IMR-90 (cell line): ENCODE results near the gene PPP1R27. TPM values are rescaled to one million over a fixed set of nuclear protein-coding genes. Genes with fewer than 3 reads are reported as not detected.

Experiments
- ATAC-seq: fragments of 200-7000 bp; cut with Tn5 transposase; 2 replicates; pipeline ENCODE4 v1.9.1; 2020; ENCODE audit warnings: low read depth, mild to moderate bottlenecking, moderate library complexity
- BruUV-seq: library from RNA; stranded (reverse); fragments of 400-500 nt; replicated peaks from 2 replicates; lab custom pipeline; 2021; lab: Mats Ljungman, UMichigan
- CTCF ChIA-PET: fragments of 300-600 bp; formaldehyde crosslinking; extraction: SDS; loops from one replicate; lab custom pipeline; 2021; ENCODE audit warnings: antibody characterized with exemption; lab: Yijun Ruan, JAX
- POLR2A ChIA-PET: fragments of 300-600 bp; sonication (Branson Sonifier 250); formaldehyde crosslinking; loops from one replicate; lab custom pipeline; 2022; ENCODE audit warnings: antibody characterized with exemption; ENCODE audit not compliant: unreplicated experiment; lab: Charles Lee
- DNase-seq: peaks from one replicate; pipeline ENCODE4 v3.0.0; 2013
- H2AFZ ChIP-seq: replicated peaks from 2 replicates; pipeline ENCODE3; 2013; ENCODE audit warnings: low read length, mild to moderate bottlenecking; ENCODE audit not compliant: poor library complexity
- H2AK5ac ChIP-seq: 2 replicates; pipeline ENCODE4 v1.6.1; 2013; ENCODE audit warnings: low read depth, low read length, inconsistent platforms
- H2AK9ac ChIP-seq: replicated peaks from 2 replicates; pipeline ENCODE3; 2013; ENCODE audit warnings: mild to moderate bottlenecking, low read depth, low read length, moderate library complexity; ENCODE audit not compliant: poor library complexity
- H2BK120ac ChIP-seq: 2 replicates; pipeline ENCODE4 v1.6.1; 2013; ENCODE audit warnings: low read depth, low read length, inconsistent platforms
- H2BK15ac ChIP-seq: 3 replicates; pipeline ENCODE4 v1.6.1; 2013; ENCODE audit warnings: low read depth, low read length, inconsistent platforms
- H2BK20ac ChIP-seq: 2 replicates; pipeline ENCODE4 v1.6.1; 2013; ENCODE audit warnings: low read depth, mild to moderate bottlenecking, inconsistent platforms, low read length, moderate library complexity
- H2BK5ac ChIP-seq: 2 replicates; pipeline ENCODE4 v1.6.1; 2013; ENCODE audit warnings: mild to moderate bottlenecking, low read depth, low read length, inconsistent platforms; ENCODE audit not compliant: poor library complexity, severe bottlenecking
- H3K14ac ChIP-seq: replicated peaks from 2 replicates; pipeline ENCODE4 v1.6.1; 2013; ENCODE audit warnings: low read depth, low read length, inconsistent platforms
- H3K18ac ChIP-seq: 2 replicates; pipeline ENCODE4 v1.6.1; 2013; ENCODE audit warnings: low read depth, low read length, control low read depth
- H3K23ac ChIP-seq: 2 replicates; pipeline ENCODE4 v1.6.1; 2013; ENCODE audit warnings: low read depth, low read length, inconsistent platforms
- H3K27ac ChIP-seq: 2 replicates; pipeline ENCODE4 v1.5.1; 2013; ENCODE audit warnings: mild to moderate bottlenecking, control low read depth, low read length; ENCODE audit not compliant: insufficient read depth
- H3K27me3 ChIP-seq: 2 replicates; pipeline ENCODE4 v1.6.1; 2013; ENCODE audit warnings: low read length; ENCODE audit not compliant: control insufficient read depth, insufficient read depth
- H3K36me3 ChIP-seq: 2 replicates; pipeline ENCODE4 v1.6.1; 2013; ENCODE audit warnings: low read length, mixed read lengths; ENCODE audit not compliant: control insufficient read depth, insufficient read depth
- H3K4ac ChIP-seq: 2 replicates; pipeline ENCODE4 v1.6.1; 2013; ENCODE audit warnings: low read depth, low read length, inconsistent platforms
- H3K4me1 ChIP-seq: 2 replicates; pipeline ENCODE4 v1.6.1; 2013; ENCODE audit warnings: low read length, mixed read lengths; ENCODE audit not compliant: control insufficient read depth, insufficient read depth
- H3K4me2 ChIP-seq: 2 replicates; pipeline ENCODE4 v1.6.1; 2013; ENCODE audit warnings: low read depth, mild to moderate bottlenecking, control low read depth, low read length, moderate library complexity
- H3K4me3 ChIP-seq: 2 replicates; pipeline ENCODE4 v1.5.1; 2013; ENCODE audit warnings: low read depth, mild to moderate bottlenecking, control low read depth, low read length, moderate library complexity; ENCODE audit not compliant: insufficient read depth
- H3K56ac ChIP-seq: 2 replicates; pipeline ENCODE4 v1.6.1; 2013; ENCODE audit warnings: low read length, inconsistent platforms; ENCODE audit not compliant: insufficient read depth; ENCODE audit errors: extremely low read depth
- H3K79me1 ChIP-seq, 2 experiments: 2 replicates each; pipeline ENCODE4 v1.6.1; 2013; ENCODE audit warnings: low read length in 2 of 2, inconsistent platforms in 1 of 2, low read depth in 1 of 2
- H3K9ac ChIP-seq: 2 replicates; pipeline ENCODE4 v1.6.1; 2013; ENCODE audit warnings: low read depth, low read length, control low read depth
- H3K9me1 ChIP-seq: 2 replicates; pipeline ENCODE4 v1.6.1; 2013; ENCODE audit warnings: low read length, inconsistent platforms; ENCODE audit not compliant: insufficient read depth
- H3K9me3 ChIP-seq: 2 replicates; pipeline ENCODE4 v1.6.1; 2013; ENCODE audit warnings: low read length; ENCODE audit not compliant: control insufficient read depth, insufficient read depth
- H4K20me1 ChIP-seq: 2 replicates; pipeline ENCODE4 v1.6.1; 2013; ENCODE audit warnings: low read length, inconsistent platforms; ENCODE audit not compliant: insufficient read depth
- H4K5ac ChIP-seq: 2 replicates; pipeline ENCODE4 v1.6.1; 2013; ENCODE audit warnings: mild to moderate bottlenecking, low read depth, low read length, control low read depth
- H4K8ac ChIP-seq, 2 experiments: 2 replicates each; pipeline ENCODE4 v1.6.1; 2013; ENCODE audit warnings: low read depth in 2 of 2, low read length in 2 of 2, control low read depth in 1 of 2, inconsistent platforms in 1 of 2
- H4K91ac ChIP-seq: 2 replicates; pipeline ENCODE4 v1.6.1; 2013; ENCODE audit warnings: low read depth, low read length, inconsistent platforms; ENCODE audit not compliant: insufficient read depth
- BHLHE40 ChIP-seq: fragments of 150-350 bp; IDR thresholded peaks from 2 replicates; pipeline ENCODE4 v1.6.1; 2016; ENCODE audit warnings: mild to moderate bottlenecking, low read depth, low read length
- CEBPB ChIP-seq: IDR thresholded peaks from 2 replicates; pipeline ENCODE4 v1.6.1; 2012; ENCODE audit warnings: low read depth, low read length, improper control_type of control experiment
- CHD1 ChIP-seq: IDR thresholded peaks from 2 replicates; pipeline ENCODE4 v1.6.1; 2012; ENCODE audit warnings: low read depth, low read length, improper control_type of control experiment
- CTCF ChIP-seq: conservative IDR thresholded peaks from 2 replicates; pipeline ENCODE4 v1.5.1; 2012; ENCODE audit warnings: mild to moderate bottlenecking, low read depth, low read length, improper control_type of control experiment
- ELK1 ChIP-seq: fragments of 150-350 bp; IDR thresholded peaks from 2 replicates; pipeline ENCODE4 v1.6.1; 2016; ENCODE audit warnings: low read depth, mild to moderate bottlenecking, low read length, moderate library complexity, borderline replicate concordance
- FOS ChIP-seq: fragments of 150-350 bp; IDR thresholded peaks from 2 replicates; pipeline ENCODE4 v1.6.1; 2016; ENCODE audit warnings: low read depth, low read length
- MAFK ChIP-seq: IDR thresholded peaks from 2 replicates; pipeline ENCODE4 v1.6.1; 2012; ENCODE audit warnings: low read depth, low read length, improper control_type of control experiment
- MAZ ChIP-seq: IDR thresholded peaks from 2 replicates; pipeline ENCODE4 v1.6.1; 2012; ENCODE audit warnings: low read depth, mild to moderate bottlenecking, low read length, improper control_type of control experiment, moderate library complexity, borderline replicate concordance
- MXI1 ChIP-seq: IDR thresholded peaks from 2 replicates; pipeline ENCODE4 v1.6.1; 2012; ENCODE audit warnings: low read depth, mild to moderate bottlenecking, low read length, moderate library complexity, borderline replicate concordance
- NFE2L2 ChIP-seq: fragments of 150-350 bp; IDR thresholded peaks from 2 replicates; pipeline ENCODE4 v1.6.1; 2016; ENCODE audit warnings: low read depth, mild to moderate bottlenecking, low read length
- POLR2A ChIP-seq: IDR thresholded peaks from 2 replicates; pipeline ENCODE4 v1.6.1; 2012; ENCODE audit warnings: mild to moderate bottlenecking, low read depth, low read length
- RAD21 ChIP-seq: IDR thresholded peaks from 2 replicates; pipeline ENCODE4 v1.6.1; 2012; ENCODE audit warnings: low read length, improper control_type of control experiment
- RCOR1 ChIP-seq: IDR thresholded peaks from 2 replicates; pipeline ENCODE4 v1.6.1; 2012; ENCODE audit warnings: mild to moderate bottlenecking, low read length, improper control_type of control experiment; ENCODE audit not compliant: insufficient replicate concordance
- RFX5 ChIP-seq: IDR thresholded peaks from 2 replicates; pipeline ENCODE4 v1.8.0; 2012; ENCODE audit warnings: low read depth, mild to moderate bottlenecking, low read length, moderate library complexity
- SMC3 ChIP-seq: fragments of 150-350 bp; IDR thresholded peaks from 2 replicates; pipeline ENCODE4 v1.6.1; 2016; ENCODE audit warnings: low read depth, mild to moderate bottlenecking, antibody characterized with exemption, low read length, moderate library complexity
- USF2 ChIP-seq: fragments of 150-350 bp; IDR thresholded peaks from 2 replicates; pipeline ENCODE4 v1.6.1; 2017; ENCODE audit warnings: mild to moderate bottlenecking, antibody characterized with exemption, low read length, low read depth
- WGBS, 2 experiments: methylation state at CpG; one replicate each; pipeline versions ENCODE4 v1.1.5 to v1.1.7; 2013; ENCODE audit warnings: missing lambda C conversion rate in 2 of 2; ENCODE audit not compliant: insufficient read length in 1 of 2; ENCODE audit errors: extremely low coverage in 2 of 2; 5-methylcytosine and 5-hydroxymethylcytosine counted together
- dilution Hi-C: fragments of 300-500 bp; cut with HindIII; formaldehyde crosslinking; loops from one replicate; pipeline ENCODE4 v1.14.3; 2018; ENCODE audit warnings: low sequenced_read_pairs; ENCODE audit not compliant: unreplicated experiment
- in situ Hi-C: fragments of 300-500 bp; cut with MboI; formaldehyde crosslinking; loops from 3 replicates; pipeline ENCODE4 v1.14.3; 2019; ENCODE audit warnings: low sequenced_read_pairs, inconsistent platforms, mixed read lengths
- intact Hi-C: fragments of 100-400 bp; cut with micrococcal nuclease; formaldehyde crosslinking; loops from 2 replicates; pipeline ENCODE4 v1.10.0; 2022
- polyA plus RNA-seq, 3 experiments: library from polyadenylated mRNA; depleted of rRNA; stranded (reverse); fragments of >200 nt; gene quantifications; 2 replicates each; pipeline ENCODE4 v1.2.3, GENCODE V29; 2012; ENCODE audit warnings: low replicate concordance in 1 of 3
- total RNA-seq: library from RNA; depleted of rRNA; stranded (reverse); fragments of >200 nt; gene quantifications from 2 replicates; pipeline ENCODE4 v1.2.3, GENCODE V29; 2012

The PPP1R27 gene
- total and polyA plus RNA-seq, 2 of the 4 experiments (the other 2 are of a cell fraction), result 0.21 TPM; not detected in 1

GRCh38 chr17:81841866-81842265 is 7.0 kb upstream of the PPP1R27 start:
- POLR2A ChIA-PET, result no interaction called here
- no peak overlapping the region for H3K4me3 ChIP-seq
- no peak for TF ChIP-seq POLR2A
- TF ChIP-seq RAD21, result no peak
- no peak for TF ChIP-seq RCOR1
- no peak for TF ChIP-seq MAZ
- TF ChIP-seq CEBPB, result no peak
- no peak for TF ChIP-seq BHLHE40
- no peak for TF ChIP-seq USF2
- TF ChIP-seq CTCF, result no peak
- no peak for TF ChIP-seq SMC3
- TF ChIP-seq CHD1, result no peak
- TF ChIP-seq MAFK, result no peak
- no peak for TF ChIP-seq MXI1
- TF ChIP-seq ELK1, result no peak
- no peak for TF ChIP-seq NFE2L2
- TF ChIP-seq RFX5, result no peak
- TF ChIP-seq FOS, result no peak
- no peak overlapping the region for H2BK20ac ChIP-seq
- 99% methylated on average over 9 of the region's 15 CpGs; no CpG with 5 or more reads in 1 of the 2 experiments for WGBS, 2 experiments
- no peak overlapping the region for H4K91ac ChIP-seq
- no peak overlapping the region for H3K9ac ChIP-seq
- peaks cover 47% of the 10 kb centered on the region for H3K36me3 ChIP-seq
- no peak overlapping the region for H2AK5ac ChIP-seq
- no peak overlapping the region for H3K56ac ChIP-seq
- no peak overlapping the region for H3K27ac ChIP-seq
- H4K5ac ChIP-seq, result no peak overlapping the region
- CTCF ChIA-PET, result no interaction called here
- no TSS peak for BruUV-seq
- no peak overlapping the region for H3K18ac ChIP-seq
- no peak overlapping the region for H2BK15ac ChIP-seq
- H4K20me1 ChIP-seq, result peaks cover 36% of the 10 kb centered on the region
- H3K4me2 ChIP-seq, result no peak overlapping the region
- no peak overlapping the region for H2AFZ ChIP-seq
- no peak overlapping the region for H3K4ac ChIP-seq
- no peak overlapping the region for H4K8ac ChIP-seq
- in situ Hi-C loops, result no loop called here
- ATAC-seq, result no peak
- H3K4me1 ChIP-seq, result no peaks in the 10 kb centered on the region
- peaks cover 4% of the 10 kb centered on the region; the same call in 1 of the 2 replicates for H3K9me1 ChIP-seq
- no peak overlapping the region for H2AK9ac ChIP-seq
- no peaks in the 10 kb centered on the region for H3K9me3 ChIP-seq
- no peak overlapping the region for H3K23ac ChIP-seq
- no peak overlapping the region for H2BK5ac ChIP-seq
- no peak overlapping the region for H2BK120ac ChIP-seq
- DNase-seq, result no peak
- no peak overlapping the region for H3K14ac ChIP-seq
- peaks cover 4 to 18% of the 10 kb centered on the region in 2 experiments; a peak in 3 of 4 replicates for H3K79me1 ChIP-seq
- H3K27me3 ChIP-seq, result no peaks in the 10 kb centered on the region
- intact Hi-C loops, result no loop called here
- dilution Hi-C loops, result no loop called here
